ENCODE measurements around the gene ARHGEF12. TPM values are rescaled to one million over a fixed set of nuclear protein-coding genes. Genes with fewer than 3 reads are reported as not detected.

The ARHGEF12 gene
- total and polyA plus RNA-seq, 4 donors: 19.0 to 243 (median 55.6) TPM

- no peak for DNase-seq
- no peak for TF ChIP-seq CTCF (IDR thresholded peaks at IDR 0.05; ENCODE audit: control extremely low read depth, extremely low read depth)
- no peak overlapping the region for H3K9ac ChIP-seq (ENCODE audit: insufficient read depth in 1 of 2, low read length in 2 of 2)
- H3K4me1 ChIP-seq (ENCODE audit: control insufficient read depth in 5 of 5, insufficient read depth in 5 of 5, low read length in 5 of 5): peaks cover 0 to 35% (median 0%) of the 10 kb centered on the region in 5 donors
- no peaks in the 10 kb centered on the region for H3K27me3 ChIP-seq (ENCODE audit: control insufficient read depth in 3 of 3, insufficient read depth in 3 of 3, low read length in 2 of 3)
- ATAC-seq (ENCODE audit: insufficient read depth, low FRiP score): no peak
- H3K4me3 ChIP-seq: no peak overlapping the region
- H3K9me3 ChIP-seq (ENCODE audit: control insufficient read depth in 4 of 4, insufficient read depth in 3 of 4, low read length in 3 of 4): no peaks in the 10 kb centered on the region
- no peak overlapping the region for H3K27ac ChIP-seq (ENCODE audit: low read depth in 1 of 2, low read length in 1 of 2)
- no peaks in the 10 kb centered on the region for H3K36me3 ChIP-seq (ENCODE audit: control insufficient read depth in 4 of 4, insufficient read depth in 4 of 4, low read length in 4 of 4)
Observed at GRCh38 chr11:120388261-120388660, 52.0 kb downstream of the ARHGEF12 start.

- no peak for TF ChIP-seq CTCF (IDR thresholded peaks at IDR 0.05; ENCODE audit: control extremely low read depth, extremely low read depth)
- DNase-seq: peak in 1 of 3 donors; percentile 29
- peaks cover 0 to 26% (median 0%) of the 10 kb centered on the region in 5 donors for H3K4me1 ChIP-seq (ENCODE audit: control insufficient read depth in 5 of 5, insufficient read depth in 5 of 5, low read length in 5 of 5)
Observed at GRCh38 chr11:120389693-120390584, 53.7 kb downstream of the ARHGEF12 start.

GRCh38 chr11:120390585-120390922 is 54.3 kb downstream of the ARHGEF12 start:
- no peaks in the 10 kb centered on the region for H3K36me3 ChIP-seq (ENCODE audit: control insufficient read depth in 4 of 4, insufficient read depth in 4 of 4, low read length in 4 of 4)
- no peak for TF ChIP-seq CTCF (IDR thresholded peaks at IDR 0.05; ENCODE audit: control extremely low read depth, extremely low read depth)
- no peak overlapping the region for H3K4me3 ChIP-seq
- H3K27me3 ChIP-seq (ENCODE audit: control insufficient read depth in 3 of 3, insufficient read depth in 3 of 3, low read length in 2 of 3): no peaks in the 10 kb centered on the region
- H3K9me3 ChIP-seq (ENCODE audit: control insufficient read depth in 4 of 4, insufficient read depth in 3 of 4, low read length in 3 of 4): no peaks in the 10 kb centered on the region
- DNase-seq: no peak
- 78 to 90% methylated on average over 1 of the region's 1 CpG for WGBS, 2 donors
- H3K9ac ChIP-seq (ENCODE audit: insufficient read depth in 1 of 2, low read length in 2 of 2): no peak overlapping the region
- no peak overlapping the region for H3K27ac ChIP-seq (ENCODE audit: low read depth in 1 of 2, low read length in 1 of 2)
- H3K4me1 ChIP-seq (ENCODE audit: control insufficient read depth in 5 of 5, insufficient read depth in 5 of 5, low read length in 5 of 5): peaks cover 0 to 25% (median 0%) of the 10 kb centered on the region in 5 donors
- ATAC-seq (ENCODE audit: insufficient read depth, low FRiP score): no peak

More at GRCh38 chr11:120389693-120390584, 53.7 kb downstream of the ARHGEF12 start:
- Histone ChIP-seq H3K4me3 (no peak overlapping the region), H3K9me3 (ENCODE audit: control insufficient read depth in 4 of 4, insufficient read depth in 3 of 4, low read length in 3 of 4) (no peaks in the 10 kb centered on the region), H3K9ac (ENCODE audit: insufficient read depth in 1 of 2, low read length in 2 of 2) (no peak overlapping the region), H3K27me3 (ENCODE audit: control insufficient read depth in 3 of 3, insufficient read depth in 3 of 3, low read length in 2 of 3) (no peaks in the 10 kb centered on the region), H3K36me3 (ENCODE audit: control insufficient read depth in 4 of 4, insufficient read depth in 4 of 4, low read length in 4 of 4) (no peaks in the 10 kb centered on the region), H3K27ac (ENCODE audit: low read depth in 1 of 2, low read length in 1 of 2) (no peak overlapping the region)
- WGBS, 2 donors: 65 to 72% methylated on average over 5 of the region's 5 CpGs
- no peak for ATAC-seq (ENCODE audit: insufficient read depth, low FRiP score)

Data from lung (tissue), 12 donors.